NCI-H187 treated with DMSO at 0.1 percent for 48 hours (cell line): ENCODE results near the gene POMGNT1.

ENCODE experiments used
- DNase-seq: peaks from one replicate; lab custom pipeline; 2025; lab: John Stamatoyannopoulos, UW

POMGNT1 gene

GRCh38 chr1:46210561-46210960 is 12.3 kb upstream of the POMGNT1 start:
- no peak for DNase-seq

- DNase-seq: no peak
These were observed 8.2 kb upstream of the POMGNT1 start for GRCh38 chr1:46206399-46206798.

- no peak for DNase-seq
These were observed 7.6 kb upstream of the POMGNT1 start for GRCh38 chr1:46205791-46206190.

GRCh38 chr1:46205141-46205540 is 6.9 kb upstream of the POMGNT1 start:
- no peak for DNase-seq

GRCh38 chr1:46204406-46204742 is 6.1 kb upstream of the POMGNT1 start:
- DNase-seq: no peak

- DNase-seq: no peak
These were observed 5.6 kb upstream of the POMGNT1 start for GRCh38 chr1:46203738-46204405.

GRCh38 chr1:46199233-46199749 is 1.1 kb upstream of the POMGNT1 start:
- DNase-seq: no peak

- DNase-seq: no peak
These were observed 672 bp downstream of the POMGNT1 start for GRCh38 chr1:46197560-46197963.

GRCh38 chr1:46196609-46197008 is 1.6 kb downstream of the POMGNT1 start:
- DNase-seq: no peak

- no peak for DNase-seq
These were observed 3.5 kb downstream of the POMGNT1 start for GRCh38 chr1:46194641-46195193.

- DNase-seq: no peak
These were observed 4.2 kb downstream of the POMGNT1 start for GRCh38 chr1:46193984-46194570.

GRCh38 chr1:46193285-46193684 is 4.9 kb downstream of the POMGNT1 start:
- no peak for DNase-seq

- DNase-seq: no peak
These were observed 6.1 kb downstream of the POMGNT1 start for GRCh38 chr1:46192171-46192570.

- no peak for DNase-seq
These were observed 7.1 kb downstream of the POMGNT1 start for GRCh38 chr1:46191033-46191701.

- DNase-seq: no peak
These were observed 7.7 kb downstream of the POMGNT1 start for GRCh38 chr1:46190539-46190938.

GRCh38 chr1:46188295-46189030 is 9.8 kb downstream of the POMGNT1 start:
- no peak for DNase-seq

GRCh38 chr1:46187106-46187869 is 10.9 kb downstream of the POMGNT1 start:
- DNase-seq: no peak

- no peak for DNase-seq
These were observed 12.2 kb downstream of the POMGNT1 start for GRCh38 chr1:46186076-46186475.

GRCh38 chr1:46184920-46185658 is 13.1 kb downstream of the POMGNT1 start:
- DNase-seq: no peak

GRCh38 chr1:46183926-46184557 is 14.2 kb downstream of the POMGNT1 start:
- no peak for DNase-seq
